GM21423 (cell line): Measurements from ENCODE around the gene OR4K15.
"Not testable (repeated sequence)": the region's sequence is repeated elsewhere in the genome, so short reads cannot be mapped to it uniquely, and the experiment has no call there.

Experiments
- ATAC-seq: cut with Tn5 transposase; IDR thresholded peaks from one replicate; pipeline ENCODE4 v1.9.1; 2021; ENCODE audit warnings: mild to moderate bottlenecking, moderate library complexity; ENCODE audit not compliant: unreplicated experiment

OR4K15 gene, protein sequence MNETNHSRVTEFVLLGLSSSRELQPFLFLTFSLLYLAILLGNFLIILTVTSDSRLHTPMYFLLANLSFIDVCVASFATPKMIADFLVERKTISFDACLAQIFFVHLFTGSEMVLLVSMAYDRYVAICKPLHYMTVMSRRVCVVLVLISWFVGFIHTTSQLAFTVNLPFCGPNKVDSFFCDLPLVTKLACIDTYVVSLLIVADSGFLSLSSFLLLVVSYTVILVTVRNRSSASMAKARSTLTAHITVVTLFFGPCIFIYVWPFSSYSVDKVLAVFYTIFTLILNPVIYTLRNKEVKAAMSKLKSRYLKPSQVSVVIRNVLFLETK

DNA sequence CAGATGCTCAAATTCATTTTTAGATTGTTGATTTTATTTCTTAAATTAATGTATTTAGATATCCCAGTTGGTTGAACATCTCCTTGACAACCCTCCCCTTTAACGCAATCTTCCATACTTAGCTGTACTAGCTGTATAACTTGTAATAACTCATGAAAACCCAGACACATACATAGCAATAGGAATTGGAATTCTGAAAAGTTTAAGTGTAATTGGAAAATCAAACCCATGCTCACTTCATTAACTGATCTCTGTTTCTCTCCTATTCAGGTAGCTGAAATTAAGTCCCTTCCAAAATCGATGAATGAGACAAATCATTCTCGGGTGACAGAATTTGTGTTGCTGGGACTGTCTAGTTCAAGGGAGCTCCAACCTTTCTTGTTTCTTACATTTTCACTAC lies at the start of gene OR4K15:
OR4K15 (plus strand) TSS at position 301 of the 400 bp plus-strand sequence; CDS start at position 301, 0 bp downstream.
- ATAC-seq: no peak

DNA sequence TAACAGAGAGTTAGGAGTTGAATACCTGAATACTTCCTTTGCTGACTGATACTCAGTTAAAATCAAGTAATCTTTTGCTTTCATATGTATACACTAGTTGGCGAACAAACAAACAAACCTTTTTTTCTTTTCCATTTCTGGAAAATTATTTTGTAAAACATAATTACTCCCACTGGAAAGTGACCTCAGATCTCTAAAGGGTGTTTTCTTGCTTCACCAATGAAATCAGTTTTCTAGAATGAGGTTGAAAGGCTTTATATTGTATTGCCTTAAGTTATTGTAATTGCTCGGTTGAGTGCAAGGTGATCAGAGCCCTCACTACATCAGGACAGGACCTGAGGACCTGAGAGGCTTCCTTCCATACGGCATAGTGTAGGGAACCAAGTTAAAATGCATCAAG lies 44.8 kb upstream of the OR4K15 start, which contains the start of gene OR4K1:
OR4K1 (plus strand) TSS at position 301 of the 400 bp plus-strand sequence. CDS start 4,750 bp downstream, outside the sequence.
- ATAC-seq: no peak

- no peak for ATAC-seq
Measured at GRCh38 chr14:19941668-19942067, 33.7 kb upstream of the OR4K15 start.

DNA sequence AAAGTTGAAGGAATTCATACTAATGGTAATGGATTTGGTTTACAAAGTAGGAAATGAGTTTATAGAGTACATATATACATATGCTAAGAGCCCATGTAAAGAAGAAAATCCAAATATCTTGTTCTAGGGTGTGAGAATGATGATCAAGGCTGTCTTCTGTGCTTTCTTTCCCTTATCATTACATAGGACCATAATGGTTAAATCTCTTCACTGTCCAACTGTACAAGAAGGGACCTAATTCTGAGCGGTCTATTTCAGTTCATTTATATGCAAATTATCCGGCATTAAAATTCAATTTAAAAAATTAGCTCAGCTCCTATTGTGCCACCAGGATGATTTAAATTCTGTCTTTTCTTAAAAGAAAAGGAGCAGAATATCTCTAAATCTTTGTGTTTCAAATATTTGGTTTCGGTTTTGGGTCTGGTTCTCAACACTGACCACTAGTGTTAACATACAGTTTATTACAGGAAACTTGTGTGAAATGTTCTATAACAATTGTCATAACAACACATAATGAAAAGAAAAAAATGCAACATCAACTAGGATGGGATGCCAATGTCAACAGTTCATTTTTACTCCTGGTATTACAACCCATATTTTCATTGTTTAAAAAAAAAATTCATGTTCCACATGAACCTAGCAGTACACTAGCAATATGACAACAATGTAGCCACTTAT lies 27.8 kb upstream of the OR4K15 start:
- ATAC-seq: no peak

DNA sequence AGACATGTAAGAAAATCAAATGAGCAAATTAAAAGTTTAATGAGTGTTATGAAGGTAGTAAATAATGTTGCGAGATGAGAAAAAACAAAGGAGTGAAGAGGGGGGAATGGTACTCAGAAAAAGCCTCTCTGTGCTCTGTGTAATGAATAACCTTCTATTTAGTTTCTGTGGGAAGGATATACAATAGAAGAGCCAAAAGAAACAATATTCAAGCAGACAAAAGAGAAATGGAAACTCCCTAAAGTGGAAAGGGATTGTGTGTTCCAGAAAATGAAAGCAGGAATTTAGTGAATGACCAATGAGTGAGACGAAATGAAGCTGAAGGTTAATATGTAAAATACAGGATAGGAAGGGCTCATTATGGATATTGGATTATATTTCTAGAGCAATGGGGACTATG lies 26.2 kb upstream of the OR4K15 start:
- ATAC-seq: no peak

DNA sequence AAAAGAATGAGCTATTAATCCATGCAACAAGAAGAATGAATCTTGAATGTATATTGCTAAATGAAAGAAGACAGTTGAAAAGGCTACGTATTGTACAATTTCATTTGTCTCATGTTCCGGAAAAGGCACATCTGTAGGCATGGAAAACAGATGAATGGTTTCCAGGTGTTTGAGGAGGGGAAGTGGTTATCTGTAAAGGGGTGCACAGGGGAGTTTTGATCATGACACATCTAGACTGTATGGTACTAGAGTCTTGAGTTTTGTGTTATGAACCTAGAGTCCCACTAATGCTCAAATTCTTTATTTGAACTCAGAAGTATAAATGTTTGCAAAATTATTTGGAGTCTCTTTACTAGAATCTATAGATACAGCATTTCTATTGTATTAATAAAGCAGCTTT lies 5.7 kb upstream of the OR4K15 start:
- not testable (repeated sequence) for ATAC-seq

- ATAC-seq: no peak
Measured at GRCh38 chr14:19974844-19975243, 547 bp upstream of the OR4K15 start.

DNA sequence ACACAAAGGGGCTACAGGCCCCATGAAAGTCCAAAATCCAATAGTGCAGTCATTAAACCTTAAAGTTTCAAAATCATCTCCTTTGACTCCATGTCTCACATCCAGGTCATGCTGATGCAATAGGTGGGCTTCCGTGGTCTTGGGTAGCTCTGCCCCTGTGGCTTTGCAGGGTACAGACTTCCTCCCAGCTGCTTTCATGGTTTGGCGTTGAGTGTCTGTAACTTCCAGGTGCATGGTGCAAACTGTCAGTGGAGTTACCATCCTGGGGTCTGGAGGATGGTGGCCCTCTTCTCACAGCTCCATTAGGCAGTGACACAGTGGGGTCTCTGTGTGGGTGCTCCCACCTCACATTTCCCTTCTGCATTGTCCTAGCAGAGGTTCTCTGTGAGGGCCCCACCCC lies 18.0 kb downstream of the OR4K15 start:
- no peak for ATAC-seq

DNA sequence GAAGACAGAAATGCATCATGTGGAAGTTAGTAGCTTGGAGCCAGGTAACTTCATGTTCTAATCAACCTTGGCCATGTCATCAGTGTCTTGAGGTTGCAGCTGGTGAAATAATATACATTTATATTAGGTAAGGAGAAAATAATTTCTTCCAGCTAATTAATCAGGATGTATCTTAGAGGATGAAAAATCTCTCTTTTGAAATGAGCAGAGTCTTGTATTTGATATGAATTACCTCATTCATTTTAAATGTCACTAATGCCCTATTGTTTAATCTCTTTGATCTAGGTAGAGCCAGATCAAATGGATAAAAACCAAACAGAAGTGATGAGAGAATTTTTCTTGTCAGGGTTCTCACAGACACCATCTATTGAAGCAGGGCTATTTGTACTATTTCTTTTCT lies 26.5 kb downstream of the OR4K15 start, which contains the start of gene OR4Q2:
OR4Q2 (plus strand) TSS at position 301 of the 400 bp plus-strand sequence.
- ATAC-seq: no peak

DNA sequence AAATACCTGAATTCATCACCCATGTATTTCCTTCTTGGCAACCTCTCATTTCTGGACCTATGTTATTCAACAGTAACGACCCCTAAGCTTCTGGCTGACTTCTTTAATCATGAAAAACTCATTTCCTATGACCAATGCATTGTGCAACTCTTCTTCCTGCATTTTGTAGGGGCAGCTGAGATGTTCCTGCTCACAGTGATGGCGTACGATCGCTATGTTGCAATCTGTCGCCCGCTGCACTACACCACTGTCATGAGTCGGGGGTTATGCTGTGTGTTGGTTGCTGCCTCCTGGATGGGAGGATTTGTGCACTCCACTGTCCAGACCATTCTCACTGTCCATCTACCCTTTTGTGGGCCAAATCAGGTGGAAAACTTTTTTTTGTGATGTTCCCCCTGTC lies 26.9 kb downstream of the OR4K15 start:
- ATAC-seq: no peak

GRCh38 chr14:20008156-20008555 lies 32.8 kb downstream of the OR4K15 start:
- no peak for ATAC-seq

DNA sequence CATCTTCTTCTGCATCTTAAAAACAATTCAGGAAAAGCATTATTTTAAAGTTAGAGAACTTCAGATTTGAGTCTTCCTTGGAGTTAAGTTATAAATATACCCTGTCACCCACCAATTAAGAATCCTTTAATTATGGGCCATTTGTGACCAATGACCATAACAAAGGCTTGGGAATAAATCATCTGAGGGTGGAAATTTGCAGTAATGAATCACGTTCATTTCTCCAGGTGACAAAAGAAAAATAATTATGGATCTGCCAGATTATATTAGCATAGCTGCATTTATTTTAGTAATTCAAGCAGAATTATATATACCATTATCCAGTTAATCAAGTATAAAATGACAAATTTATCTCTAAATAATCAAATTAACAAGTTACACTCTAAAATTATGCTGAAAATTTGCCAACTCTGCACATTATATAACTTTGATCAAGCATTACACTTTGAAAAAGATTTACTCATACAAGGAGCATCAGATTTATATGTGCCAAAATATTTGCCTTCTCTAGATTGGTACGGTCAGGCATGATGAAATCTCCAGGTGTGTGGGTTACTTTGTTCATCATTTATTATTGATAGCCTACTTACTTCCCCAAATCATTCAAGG lies 44.0 kb downstream of the OR4K15 start, which contains the start of gene OR4K14:
OR4K14 (minus strand) TSS at position 51 of the 609 bp plus-strand sequence. CDS start 4,114 bp downstream, outside the sequence.
- ATAC-seq: no peak
